ENCODE measurements around the gene ACSL3.
"Not testable (repeated sequence)": the region's sequence is repeated elsewhere in the genome, so short reads cannot be mapped to it uniquely, and the experiment has no call there.

Gene ACSL3

GRCh38 chr2:222854773-222855700, 5.8 kb upstream of the ACSL3 start:
- DNase-seq = no peak

- no peak for DNase-seq
Observed at GRCh38 chr2:222859786-222860612, 837 bp upstream of the ACSL3 start.

DNA sequence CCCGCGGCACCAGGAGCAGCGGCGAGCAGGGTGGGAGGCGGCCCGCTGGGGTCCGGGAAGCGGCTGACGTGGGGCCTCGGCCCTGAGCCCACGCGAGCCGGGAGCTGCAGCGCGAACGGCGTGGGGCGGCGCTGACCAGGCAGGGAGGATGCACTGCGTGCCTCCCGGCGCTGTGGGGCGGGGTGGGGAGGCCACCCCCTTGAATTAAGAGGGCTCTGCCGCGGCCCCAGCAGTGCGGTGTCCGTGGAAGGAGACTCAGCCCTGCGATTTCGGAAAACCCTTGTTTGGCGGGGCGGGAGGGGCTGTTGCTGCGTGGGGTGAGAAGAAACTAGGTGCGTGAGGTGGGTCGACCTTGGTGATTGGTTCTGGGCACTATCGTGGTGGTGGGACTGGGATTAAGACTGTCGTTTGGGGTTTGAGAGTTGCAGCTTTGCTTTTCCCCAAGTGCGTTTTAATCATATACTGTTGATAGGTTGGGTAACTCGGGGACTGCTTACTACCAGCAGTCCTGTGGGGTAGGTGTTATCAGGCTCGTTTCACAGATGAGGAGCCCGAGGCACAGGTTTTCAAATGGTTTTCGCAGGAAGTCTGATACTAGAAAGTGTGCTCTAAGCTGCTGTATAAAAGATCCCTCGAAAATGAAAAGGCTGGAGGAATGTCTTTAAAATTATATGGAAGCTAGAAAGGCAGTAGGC, 722 bp downstream of the ACSL3 start:
- no peak for DNase-seq

GRCh38 chr2:222862106-222862908, 1.5 kb downstream of the ACSL3 start:
- no peak for DNase-seq

- no peak for DNase-seq
Observed at GRCh38 chr2:222862909-222863544, 2.2 kb downstream of the ACSL3 start.

DNA sequence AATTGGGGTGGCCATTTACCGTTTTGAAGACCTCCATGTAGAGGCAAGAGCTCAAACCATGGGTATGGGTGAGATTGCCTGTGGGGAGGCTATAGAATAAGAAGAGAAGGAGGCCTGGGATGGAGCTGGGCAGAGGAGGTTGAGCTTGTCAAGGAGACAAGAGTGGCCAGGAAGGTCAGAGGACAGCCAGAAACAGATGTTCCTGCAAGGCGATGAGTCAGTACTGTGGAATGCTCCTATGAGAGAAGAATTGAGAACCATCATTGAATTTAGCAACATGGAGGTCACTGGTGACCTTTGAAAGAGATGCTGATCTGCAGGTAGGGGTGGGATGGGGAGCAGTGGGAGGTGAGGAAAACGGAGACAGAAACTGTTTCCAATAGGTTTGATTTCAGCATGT, 3.5 kb downstream of the ACSL3 start:
- DNase-seq = no peak

DNA sequence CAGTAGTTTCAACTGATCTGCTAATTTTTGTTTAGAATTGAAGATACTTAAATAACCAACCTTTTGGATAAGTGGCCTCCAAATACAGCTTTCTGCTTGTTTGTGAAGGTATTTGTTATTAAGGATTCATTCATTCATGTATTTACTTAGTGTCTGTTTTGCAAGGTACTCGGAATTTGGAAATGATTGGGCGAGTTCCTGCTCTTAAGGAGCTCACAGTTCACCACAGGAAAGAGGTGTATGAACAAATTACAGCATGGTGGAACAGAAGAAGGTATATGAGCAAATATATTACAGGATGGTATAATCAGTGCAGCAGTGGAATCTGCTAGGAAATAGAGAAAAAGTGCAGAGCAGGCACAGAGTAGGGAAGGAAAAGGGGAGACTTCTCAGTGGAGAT, 4.5 kb downstream of the ACSL3 start:
- no peak for DNase-seq

- DNase-seq = no peak
Observed at GRCh38 chr2:222866358-222866960, 5.6 kb downstream of the ACSL3 start.

- DNase-seq = not testable (repeated sequence)
Observed at GRCh38 chr2:222868560-222869251, 7.9 kb downstream of the ACSL3 start.

DNA sequence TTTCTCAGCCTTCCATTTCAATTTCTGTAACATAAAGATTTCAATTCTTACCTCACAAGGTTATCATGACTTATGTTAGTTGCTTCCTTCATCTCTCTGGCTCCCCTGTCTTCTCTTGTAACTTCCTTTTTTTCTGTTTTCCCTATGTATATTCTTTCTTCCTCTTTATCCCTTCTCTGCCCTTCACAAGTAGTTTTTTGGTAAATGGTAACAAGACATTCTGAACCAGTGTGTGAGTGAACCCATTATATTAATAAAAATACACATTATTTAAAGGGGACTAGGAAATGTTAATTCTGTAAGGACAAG, 8.4 kb downstream of the ACSL3 start:
- peak in 1 of 2 donors; percentile 43 for DNase-seq

- DNase-seq = no peak
Observed at GRCh38 chr2:222871291-222871690, 10.5 kb downstream of the ACSL3 start.

GRCh38 chr2:222872551-222872950, 11.7 kb downstream of the ACSL3 start:
- no peak for DNase-seq

- no peak for DNase-seq
Observed at GRCh38 chr2:222875482-222875881, 14.6 kb downstream of the ACSL3 start.

GRCh38 chr2:222876947-222877346, 16.1 kb downstream of the ACSL3 start:
- no peak for DNase-seq

DNA sequence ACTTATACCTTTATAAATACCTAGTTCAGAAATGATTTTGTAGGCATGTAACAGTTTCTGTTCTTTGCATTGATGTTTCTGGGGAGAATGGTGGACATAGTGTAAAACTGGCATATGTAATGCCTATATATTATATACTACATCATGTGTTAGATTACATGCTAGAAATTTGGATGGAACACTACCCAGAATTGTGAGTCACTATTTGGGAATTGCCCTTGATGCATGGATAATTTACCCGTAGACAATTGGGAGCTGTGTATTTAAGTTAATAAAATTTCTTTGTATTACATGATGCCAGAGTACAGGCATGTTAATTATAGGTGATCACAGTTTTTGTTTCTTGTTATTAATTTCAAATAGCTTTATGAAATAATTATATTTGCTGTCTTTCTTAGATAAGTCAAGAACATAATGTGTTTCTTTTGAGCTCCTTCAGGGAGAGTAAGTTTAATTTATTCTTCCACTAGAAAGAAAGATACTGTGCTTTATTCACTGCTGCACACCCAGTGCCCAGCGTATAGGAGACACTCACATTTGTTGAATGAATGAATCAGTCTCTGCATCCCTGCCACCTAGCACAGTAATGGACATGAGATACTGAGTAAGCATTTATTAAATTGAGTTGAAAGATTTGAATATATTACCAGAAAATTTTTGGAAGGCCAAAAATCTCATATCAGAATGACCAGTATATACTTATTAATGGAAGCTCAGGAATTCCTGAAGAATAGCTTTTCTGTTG, 16.9 kb downstream of the ACSL3 start:
- DNase-seq = no peak

GRCh38 chr2:222878301-222878876, 17.6 kb downstream of the ACSL3 start:
- DNase-seq = no peak

DNA sequence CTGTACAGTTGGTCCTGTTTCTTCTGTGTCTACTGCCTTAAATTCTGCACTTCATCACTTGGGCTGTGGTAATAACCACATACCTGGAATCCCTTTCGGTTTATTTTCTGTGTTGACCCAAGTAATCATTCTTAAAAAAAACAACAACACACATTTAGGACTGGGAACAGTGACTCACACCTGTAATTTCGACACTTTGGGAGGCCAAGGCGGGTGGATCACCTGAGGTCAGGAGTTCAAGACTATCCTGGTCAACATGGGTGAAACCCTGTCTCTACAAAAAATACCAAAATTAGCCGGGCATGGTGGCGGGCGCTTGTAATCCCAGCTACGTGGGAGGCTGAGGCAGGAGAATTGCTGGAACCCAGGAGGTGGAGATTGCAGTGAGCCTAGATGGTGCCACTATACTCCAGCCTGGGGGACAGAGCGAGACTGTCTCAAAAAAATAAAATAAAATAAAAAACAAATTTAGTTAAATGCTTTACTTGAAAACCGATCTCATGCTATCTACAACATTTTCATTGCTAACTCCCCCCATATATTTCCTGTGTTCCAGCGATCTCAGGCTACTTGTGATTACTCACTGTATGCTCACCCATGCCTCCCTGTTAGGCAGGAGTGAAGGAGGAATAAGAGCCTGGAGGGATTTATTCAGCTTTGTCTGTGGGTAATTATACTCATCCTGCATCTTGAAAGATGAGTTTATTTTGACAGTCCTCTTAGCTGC, 18.2 kb downstream of the ACSL3 start:
- DNase-seq = no peak

DNA sequence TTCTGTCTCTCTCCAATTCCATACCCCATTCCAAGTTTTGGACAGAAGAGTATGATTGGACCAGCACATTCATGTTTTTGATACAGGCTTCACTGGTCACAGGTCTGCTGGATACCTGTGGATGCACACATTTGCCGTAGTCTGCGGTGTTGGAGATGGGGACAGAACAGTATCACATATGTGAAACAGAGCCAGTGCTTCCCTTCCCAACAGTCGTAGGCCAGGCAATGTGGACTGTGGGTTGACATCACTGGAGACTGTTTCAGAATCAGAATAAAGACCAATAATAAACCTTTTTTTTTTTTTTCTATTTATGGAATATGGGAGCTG, 18.7 kb downstream of the ACSL3 start:
- DNase-seq = no peak

DNA sequence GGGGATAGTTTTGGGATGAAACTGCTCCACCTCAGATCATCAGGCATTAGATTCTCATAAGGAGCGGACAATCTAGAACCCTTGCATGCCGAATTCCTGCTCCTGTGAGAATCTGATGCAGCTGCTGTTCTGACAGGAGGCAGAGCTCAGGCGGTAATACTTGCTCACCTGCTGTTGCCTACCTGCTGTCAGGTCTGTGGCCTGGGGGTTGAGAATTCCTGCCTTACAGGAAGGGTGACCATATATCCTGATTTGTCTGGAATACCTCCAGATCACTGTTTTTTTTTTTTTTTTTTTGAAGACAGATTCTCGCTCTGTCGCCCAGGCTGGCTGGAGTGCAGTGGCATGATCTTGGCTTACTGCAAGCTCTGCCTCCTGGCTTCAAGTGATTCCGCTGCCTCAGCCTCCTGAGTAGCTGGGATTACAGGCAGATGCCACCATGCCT, 21.7 kb downstream of the ACSL3 start:
- no peak for DNase-seq

Data from bone marrow (tissue), 2 donors.